Lower lobe of right lung (tissue), 2 donors: ENCODE data around the gene CAMKMT. TPM values are rescaled to one million over a fixed set of nuclear protein-coding genes. Genes with fewer than 3 reads are reported as not detected.

Experiments
- ATAC-seq, 2 donors: fragments of 200-7000 bp; cut with Tn5 transposase; one replicate each; pipeline ENCODE4 v1.9.1; 2020 to 2022; ENCODE audit warnings: mild to moderate bottlenecking in 2 of 2, moderate library complexity in 2 of 2
- DNase-seq: peaks from one replicate; pipeline ENCODE4 v3.0.0-alpha.2; 2020
- H3K27ac ChIP-seq: fragments of 200-600 bp; one replicate; pipeline ENCODE4 v1.8.0; 2022
- H3K27me3 ChIP-seq: fragments of 200-600 bp; one replicate; pipeline ENCODE4 v1.8.0; 2022; ENCODE audit warnings: low read depth
- H3K36me3 ChIP-seq: fragments of 200-600 bp; one replicate; pipeline ENCODE4 v1.8.0; 2022; ENCODE audit warnings: mild to moderate bottlenecking
- H3K4me1 ChIP-seq: fragments of 200-600 bp; one replicate; pipeline ENCODE4 v1.8.0; 2022
- H3K4me3 ChIP-seq: fragments of 200-600 bp; one replicate; pipeline ENCODE4 v1.8.0; 2022; ENCODE audit warnings: mild to moderate bottlenecking
- H3K9me3 ChIP-seq: fragments of 200-600 bp; one replicate; pipeline ENCODE4 v1.8.0; 2022
- CTCF ChIP-seq: fragments of 200-600 bp; IDR thresholded peaks from one replicate; pipeline ENCODE4 v1.8.0; 2022; ENCODE audit warnings: antibody characterized with exemption, mild to moderate bottlenecking
- intact Hi-C: fragments of 100-400 bp; cut with DNase I; formaldehyde crosslinking; loops from one replicate; pipeline ENCODE4 v1.11.0; 2022
- total RNA-seq: library from RNA; stranded (reverse); fragmentation: NEBNext Ultra II Directional; extraction: Animal tissue kit (Norgen Biotek cat#: 25700); gene quantifications from one replicate; pipeline ENCODE4 v1.2.1, GENCODE V29; 2021
- donor health status: DM: no; HTN: yes; CAD: no; lungs with severe emphysema.

The CAMKMT gene
- total RNA-seq, 1 donor from 2014 or later: 10.5 TPM

- no peak overlapping the region for H3K27ac ChIP-seq
- no peak overlapping the region for H3K4me3 ChIP-seq
- H3K9me3 ChIP-seq: no peaks in the 10 kb centered on the region
- no peaks in the 10 kb centered on the region for H3K27me3 ChIP-seq
- H3K4me1 ChIP-seq: no peaks in the 10 kb centered on the region
- no peak for ATAC-seq
- intact Hi-C loops: no loop called here
- TF ChIP-seq CTCF: no peak
- DNase-seq: no peak
- H3K36me3 ChIP-seq: peaks cover 88% of the 10 kb centered on the region
Measured at GRCh38 chr2:44324971-44325426, 36.7 kb upstream of the CAMKMT start.

- Histone ChIP-seq H3K9me3 (no peaks in the 10 kb centered on the region), H3K36me3 (peaks cover 85% of the 10 kb centered on the region), H3K27me3 (no peaks in the 10 kb centered on the region), H3K4me3 (no peak overlapping the region), H3K27ac (no peak overlapping the region), H3K4me1 (no peaks in the 10 kb centered on the region)
- TF ChIP-seq CTCF: no peak
- intact Hi-C loops: no loop called here
- DNase-seq (no peak), ATAC-seq (no peak)
Measured at GRCh38 chr2:44325897-44326296, 35.9 kb upstream of the CAMKMT start.

- no peaks in the 10 kb centered on the region for H3K4me1 ChIP-seq
- intact Hi-C loops: no loop called here
- peaks cover 85% of the 10 kb centered on the region for H3K36me3 ChIP-seq
- H3K4me3 ChIP-seq: no peak overlapping the region
- no peaks in the 10 kb centered on the region for H3K27me3 ChIP-seq
- H3K9me3 ChIP-seq: no peaks in the 10 kb centered on the region
- DNase-seq (no peak), ATAC-seq (no peak)
- no peak for TF ChIP-seq CTCF
- no peak overlapping the region for H3K27ac ChIP-seq
Measured at GRCh38 chr2:44326548-44327264, 35.0 kb upstream of the CAMKMT start.

- no peak overlapping the region for H3K4me3 ChIP-seq
- H3K4me1 ChIP-seq: no peaks in the 10 kb centered on the region
- no peak for ATAC-seq
- H3K9me3 ChIP-seq: no peaks in the 10 kb centered on the region
- H3K27me3 ChIP-seq: no peaks in the 10 kb centered on the region
- no peak for DNase-seq
- peaks cover 84% of the 10 kb centered on the region for H3K36me3 ChIP-seq
- no peak for TF ChIP-seq CTCF
- no peak overlapping the region for H3K27ac ChIP-seq
- intact Hi-C loops: no loop called here
Measured at GRCh38 chr2:44328750-44329149, 33.0 kb upstream of the CAMKMT start.

GRCh38 chr2:44329343-44329742 is 32.4 kb upstream of the CAMKMT start:
- H3K9me3 ChIP-seq: no peaks in the 10 kb centered on the region
- H3K27me3 ChIP-seq: no peaks in the 10 kb centered on the region
- H3K27ac ChIP-seq: no peak overlapping the region
- H3K36me3 ChIP-seq: peaks cover 81% of the 10 kb centered on the region
- TF ChIP-seq CTCF: no peak
- intact Hi-C loops: no loop called here
- no peak overlapping the region for H3K4me3 ChIP-seq
- no peaks in the 10 kb centered on the region for H3K4me1 ChIP-seq
- ATAC-seq (no peak), DNase-seq (no peak)
